MM.1S (cell line): ENCODE measurements around the gene FAM240A.

Source experiments
- DNase-seq: peaks from one replicate; pipeline ENCODE4 v3.0.0-alpha.2; 2015
- H2AFZ ChIP-seq: fragments of 300-600 bp; sonication (generic); 2 replicates; pipeline ENCODE4 v1.6.0; 2016; ENCODE audit warnings: antibody characterized with exemption, low read length
- H3F3A ChIP-seq: fragments of 300-600 bp; sonication (generic); 2 replicates; pipeline ENCODE4 v1.6.1; 2016; ENCODE audit warnings: mild to moderate bottlenecking, antibody characterized with exemption, low read length, moderate library complexity, mixed read lengths; ENCODE audit not compliant: insufficient read depth
- H3K27ac ChIP-seq: fragments of 300-600 bp; sonication (generic); 2 replicates; pipeline ENCODE4 v1.5.1; 2016; ENCODE audit warnings: mild to moderate bottlenecking, low read length
- H3K27me3 ChIP-seq: fragments of 300-600 bp; sonication (generic); replicated peaks from 2 replicates; pipeline ENCODE4 v1.6.0; 2016; ENCODE audit warnings: low read length; ENCODE audit not compliant: insufficient read depth
- H3K36me3 ChIP-seq: fragments of 300-600 bp; sonication (generic); replicated peaks from 2 replicates; pipeline ENCODE4 v1.6.1; 2016; ENCODE audit warnings: mild to moderate bottlenecking, low read length, mixed read lengths; ENCODE audit not compliant: insufficient read depth
- H3K4me1 ChIP-seq: fragments of 300-600 bp; sonication (generic); 2 replicates; pipeline ENCODE4 v1.6.1; 2016; ENCODE audit warnings: low read length, mixed read lengths
- H3K4me2 ChIP-seq: fragments of 300-600 bp; sonication (generic); 2 replicates; pipeline ENCODE4 v1.6.0; 2016; ENCODE audit warnings: low read depth, low read length
- H3K4me3 ChIP-seq: fragments of 300-600 bp; sonication (generic); 2 replicates; pipeline ENCODE4 v1.5.1; 2016; ENCODE audit warnings: low read length, mixed read lengths
- H3K79me2 ChIP-seq: fragments of 300-600 bp; sonication (generic); 2 replicates; pipeline ENCODE4 v1.6.1; 2016; ENCODE audit warnings: mixed run types, low read length, mixed read lengths
- H3K9ac ChIP-seq: fragments of 300-600 bp; sonication (generic); 2 replicates; pipeline ENCODE4 v1.6.1; 2016; ENCODE audit warnings: low read length, mixed read lengths
- H3K9me2 ChIP-seq: fragments of 300-600 bp; sonication (generic); replicated peaks from 2 replicates; pipeline ENCODE4 v1.6.1; 2016; ENCODE audit warnings: mild to moderate bottlenecking, low read length, mixed read lengths; ENCODE audit not compliant: insufficient read depth
- H3K9me3 ChIP-seq: fragments of 300-600 bp; sonication (generic); replicated peaks from 2 replicates; pipeline ENCODE4 v1.6.1; 2016; ENCODE audit warnings: mild to moderate bottlenecking, low read length, mixed read lengths; ENCODE audit not compliant: insufficient read depth
- H4K20me1 ChIP-seq: fragments of 300-600 bp; sonication (generic); 2 replicates; pipeline ENCODE4 v1.6.1; 2016; ENCODE audit warnings: mild to moderate bottlenecking, low read length, moderate library complexity, mixed read lengths; ENCODE audit not compliant: insufficient read depth
- CTCF ChIP-seq: fragments of 300-600 bp; sonication (generic); IDR thresholded peaks from 2 replicates; pipeline ENCODE4 v1.5.1; 2016; ENCODE audit warnings: antibody characterized with exemption, low read length, mixed read lengths
- EZH2 ChIP-seq: fragments of 300-600 bp; sonication (generic); optimal IDR thresholded peaks from 2 replicates; pipeline ENCODE3; 2017; ENCODE audit warnings: low read depth, mild to moderate bottlenecking, antibody characterized with exemption, low read length, mixed read lengths
- EZH2phosphoT487 ChIP-seq: fragments of 300-600 bp; sonication (generic); IDR thresholded peaks from 2 replicates; pipeline ENCODE4 v1.6.1; 2018; ENCODE audit warnings: antibody characterized with exemption, low read length

FAM240A gene

DNA sequence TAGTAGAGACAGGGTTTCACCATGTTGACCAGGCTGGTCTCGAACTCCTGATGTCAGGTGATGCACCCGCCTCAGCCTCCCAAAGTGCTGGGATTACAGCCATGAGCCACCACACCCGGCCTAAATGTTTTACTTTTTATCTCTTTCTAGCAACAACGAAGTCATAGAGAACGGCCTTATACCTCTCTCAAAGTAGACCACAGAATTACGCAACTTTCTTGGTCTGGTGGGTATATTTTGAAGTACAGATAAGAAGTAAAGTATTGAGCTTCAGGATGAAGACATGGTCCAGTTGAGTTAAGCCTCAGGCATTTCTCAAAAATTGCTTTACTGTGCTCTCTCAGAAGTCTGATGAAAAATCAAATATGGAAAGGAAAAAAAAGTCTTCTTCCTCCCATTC lies 30.6 kb downstream of the FAM240A start:
- Histone ChIP-seq H3K4me1 (no peaks in the 10 kb centered on the region), H3K9me2 (no peaks in the 10 kb centered on the region), H4K20me1 (no peaks in the 10 kb centered on the region), H3K36me3 (no peaks in the 10 kb centered on the region), H3K27ac (no peak overlapping the region), H3K79me2 (no peaks in the 10 kb centered on the region), H3K9ac (no peak overlapping the region), H2AFZ (no peak overlapping the region), H3K9me3 (no peaks in the 10 kb centered on the region), H3K27me3 (no peaks in the 10 kb centered on the region), H3K4me2 (no peak overlapping the region), H3K4me3 (no peak overlapping the region), H3F3A (no peaks in the 10 kb centered on the region)
- DNase-seq: no peak
- TF ChIP-seq EZH2phosphoT487: no peak
- TF ChIP-seq EZH2: no peak
- TF ChIP-seq CTCF: no peak

DNA sequence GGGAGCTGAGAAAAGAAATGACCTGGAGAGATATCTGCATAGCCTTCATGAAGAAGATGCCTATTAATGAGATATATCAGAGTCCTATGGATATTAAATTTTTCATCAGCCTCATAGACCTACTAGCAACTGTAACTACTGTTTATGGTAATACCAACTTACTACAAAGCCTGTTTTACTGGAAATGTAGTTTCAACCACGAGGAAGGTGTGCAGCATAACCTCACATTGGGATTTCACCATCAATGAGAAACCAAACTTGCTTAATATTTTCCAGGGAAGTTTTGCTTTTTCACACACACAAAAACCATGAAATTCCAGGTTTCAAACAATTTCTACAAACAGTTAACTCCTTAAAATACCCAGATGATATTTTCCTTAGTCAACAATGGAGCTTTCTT lies 31.4 kb downstream of the FAM240A start:
- Histone ChIP-seq H3K4me1 (no peaks in the 10 kb centered on the region), H3F3A (no peaks in the 10 kb centered on the region), H3K9ac (no peak overlapping the region), H3K79me2 (no peaks in the 10 kb centered on the region), H4K20me1 (no peaks in the 10 kb centered on the region), H3K36me3 (no peaks in the 10 kb centered on the region), H3K4me2 (no peak overlapping the region), H3K27me3 (no peaks in the 10 kb centered on the region), H3K9me2 (no peaks in the 10 kb centered on the region), H3K9me3 (no peaks in the 10 kb centered on the region), H2AFZ (no peak overlapping the region), H3K27ac (no peak overlapping the region), H3K4me3 (no peak overlapping the region)
- TF ChIP-seq CTCF (no peak), EZH2 (no peak), EZH2phosphoT487 (no peak)
- no peak for DNase-seq

DNA sequence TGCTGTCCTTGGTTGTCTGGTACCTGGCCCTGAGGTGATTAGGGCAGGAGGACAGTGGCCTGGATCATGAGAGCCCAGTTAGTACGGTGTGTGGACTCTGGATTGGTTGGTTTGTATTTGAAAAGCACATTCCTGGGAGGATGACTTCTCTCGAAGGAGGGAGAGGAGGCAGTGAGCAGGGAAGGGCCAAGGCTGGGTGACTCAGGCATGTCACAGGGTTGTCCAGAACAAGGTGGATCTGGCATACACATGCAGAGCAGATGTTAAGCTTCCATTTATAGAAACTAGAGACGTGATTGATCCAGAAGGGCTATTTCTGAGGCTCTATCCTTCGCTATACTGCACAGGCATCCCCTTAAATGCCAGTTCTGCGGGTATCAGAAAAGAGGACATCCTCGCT lies 34.4 kb downstream of the FAM240A start:
- H2AFZ ChIP-seq: no peak overlapping the region
- DNase-seq: no peak

More for the DNA sequence above, 34.4 kb downstream of the FAM240A start:
- Histone ChIP-seq H3K9ac (no peak overlapping the region), H3K27me3 (no peaks in the 10 kb centered on the region), H4K20me1 (no peaks in the 10 kb centered on the region), H3K9me2 (no peaks in the 10 kb centered on the region), H3K4me1 (no peaks in the 10 kb centered on the region), H3F3A (no peaks in the 10 kb centered on the region), H3K4me2 (no peak overlapping the region), H3K4me3 (no peak overlapping the region), H3K36me3 (no peaks in the 10 kb centered on the region), H3K9me3 (no peaks in the 10 kb centered on the region), H3K27ac (no peak overlapping the region), H3K79me2 (no peaks in the 10 kb centered on the region)
- TF ChIP-seq EZH2 (no peak), EZH2phosphoT487 (no peak), CTCF (no peak)
